Smooth muscle cell (in vitro differentiated cells): ENCODE results near the gene JMJD1C. TPM values are rescaled to one million over a fixed set of nuclear protein-coding genes. Genes with fewer than 3 reads are reported as not detected.
A peak's percentile ranks its signal among the peaks of the same experiment; 100 is the strongest.

ENCODE experiments used
- DNase-seq: peaks from one replicate; lab custom pipeline; 2025; ENCODE audit not compliant: unreplicated experiment; lab: John Stamatoyannopoulos, UW
- H2AFZ ChIP-seq: fragments of 200-600 bp; sonication (generic); 2 replicates; pipeline ENCODE4 v1.6.0; 2016; ENCODE audit warnings: antibody characterized with exemption, low read depth, mild to moderate bottlenecking
- H3F3A ChIP-seq: fragments of 200-600 bp; sonication (generic); 2 replicates; pipeline ENCODE4 v1.6.0; 2017; ENCODE audit warnings: antibody characterized with exemption, low read depth
- H3K27ac ChIP-seq: fragments of 200-600 bp; sonication (generic); 2 replicates; pipeline ENCODE4 v1.5.1; 2016; ENCODE audit warnings: low read depth, mild to moderate bottlenecking
- H3K27me3 ChIP-seq: fragments of 200-600 bp; sonication (generic); 2 replicates; pipeline ENCODE4 v1.6.1; 2016; ENCODE audit warnings: low read depth, mild to moderate bottlenecking
- H3K36me3 ChIP-seq: fragments of 200-600 bp; sonication (generic); 2 replicates; pipeline ENCODE4 v1.5.1; 2016; ENCODE audit warnings: low read depth
- H3K4me1 ChIP-seq: fragments of 200-600 bp; sonication (generic); 2 replicates; pipeline ENCODE4 v1.5.1; 2016; ENCODE audit warnings: low read depth
- H3K4me2 ChIP-seq: fragments of 200-600 bp; sonication (generic); 2 replicates; pipeline ENCODE4 v1.6.0; 2016; ENCODE audit warnings: mild to moderate bottlenecking
- H3K4me3 ChIP-seq: fragments of 200-600 bp; sonication (generic); 2 replicates; pipeline ENCODE4 v1.5.1; 2016; ENCODE audit warnings: mild to moderate bottlenecking
- H3K79me2 ChIP-seq: fragments of 200-600 bp; sonication (generic); 2 replicates; pipeline ENCODE4 v1.6.0; 2016; ENCODE audit warnings: low read depth, mild to moderate bottlenecking
- H3K9ac ChIP-seq: fragments of 200-600 bp; sonication (generic); 2 replicates; pipeline ENCODE4 v1.6.0; 2016; ENCODE audit warnings: low read depth
- H3K9me3 ChIP-seq: fragments of 200-600 bp; sonication (generic); replicated peaks from 2 replicates; pipeline ENCODE4 v1.5.1; 2016; ENCODE audit warnings: low read depth
- H4K20me1 ChIP-seq: fragments of 200-600 bp; sonication (generic); 2 replicates; pipeline ENCODE4 v1.6.0; 2016; ENCODE audit warnings: low read depth
- CTCF ChIP-seq: fragments of 200-600 bp; sonication (generic); IDR thresholded peaks from 2 replicates; pipeline ENCODE4 v1.5.1; 2017; ENCODE audit warnings: borderline replicate concordance, mild to moderate bottlenecking, antibody characterized with exemption; ENCODE audit not compliant: insufficient read depth, poor library complexity, severe bottlenecking
- WGBS: methylation state at CpG from one replicate; pipeline ENCODE4 v1.1.7; 2016; ENCODE audit warnings: low lambda C conversion rate; 5-methylcytosine and 5-hydroxymethylcytosine counted together
- polyA plus RNA-seq: library from polyadenylated mRNA; unstranded; fragments of >200 nt; fragmentation: Nextera tagmentation; extraction: Ambion mirVana; gene quantifications from 2 replicates; pipeline ENCODE4 v1.2.1, GENCODE V29; 2016
- total RNA-seq: library from RNA; depleted of rRNA; stranded (reverse); fragments of >200 nt; gene quantifications from 2 replicates; pipeline ENCODE4 v1.2.3, GENCODE V29; 2014

The JMJD1C gene
- total and polyA plus RNA-seq, 2 experiments from 2014 or later, result 28.5 to 132 TPM

GRCh38 chr10:63430999-63431356 lies 34.8 kb downstream of the JMJD1C start:
- Histone ChIP-seq H2AFZ (no peak overlapping the region), H3K27ac (peak overlapping the region; percentile 92), H3K4me3 (no peak overlapping the region), H3K9me3 (no peaks in the 10 kb centered on the region), H3K79me2 (peaks cover 99% of the 10 kb centered on the region), H4K20me1 (peaks cover 46% of the 10 kb centered on the region), H3K9ac (peak overlapping the region; percentile 66), H3F3A (peaks cover 4% of the 10 kb centered on the region), H3K4me2 (peak overlapping the region; percentile 60), H3K36me3 (no peaks in the 10 kb centered on the region), H3K27me3 (no peaks in the 10 kb centered on the region), H3K4me1 (peaks cover 13% of the 10 kb centered on the region)
- no peak for TF ChIP-seq CTCF
- DNase-seq, result no peak
- WGBS, result 76% methylated on average over 1 of the region's 1 CpG

- H3K36me3 ChIP-seq, result no peaks in the 10 kb centered on the region
- H3F3A ChIP-seq, result peaks cover 4% of the 10 kb centered on the region
- no peak overlapping the region for H3K4me3 ChIP-seq
- no peak overlapping the region for H2AFZ ChIP-seq
- no peaks in the 10 kb centered on the region for H3K27me3 ChIP-seq
- peaks cover 40% of the 10 kb centered on the region for H4K20me1 ChIP-seq
- no peak for DNase-seq
- H3K4me2 ChIP-seq, result peak overlapping the region; percentile 60
- H3K27ac ChIP-seq, result peak overlapping the region; percentile 92
- no peaks in the 10 kb centered on the region for H3K9me3 ChIP-seq
- H3K9ac ChIP-seq, result peak overlapping the region; percentile 77
- H3K4me1 ChIP-seq, result peaks cover 13% of the 10 kb centered on the region
- WGBS, result 75% methylated on average over 10 of the region's 10 CpGs
- TF ChIP-seq CTCF, result no peak
- H3K79me2 ChIP-seq, result peaks cover 99% of the 10 kb centered on the region
Measured at GRCh38 chr10:63430091-63430998, 35.4 kb downstream of the JMJD1C start.

DNA sequence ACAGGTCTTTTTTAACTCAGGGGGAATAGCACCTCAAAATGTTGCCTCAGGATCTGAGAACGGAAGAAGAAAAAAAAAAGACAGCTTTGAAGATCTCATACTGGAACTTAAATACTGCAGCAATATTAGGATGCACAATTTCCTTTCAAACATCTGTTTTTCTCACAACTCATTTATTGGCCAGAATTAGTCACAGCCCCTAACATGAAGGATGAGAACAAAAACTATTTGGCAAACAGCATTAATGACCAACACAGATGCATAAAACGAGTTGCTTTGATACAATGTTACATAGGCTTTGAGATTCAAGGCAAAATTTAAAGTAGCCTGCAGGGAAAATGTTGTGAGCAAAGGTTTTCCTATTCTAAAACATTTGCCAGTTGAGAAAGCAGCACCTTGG lies 36.5 kb downstream of the JMJD1C start:
- no peak for DNase-seq
- Histone ChIP-seq H4K20me1 (peaks cover 35% of the 10 kb centered on the region), H3K4me2 (no peak overlapping the region)

More for the DNA sequence above, 36.5 kb downstream of the JMJD1C start:
- H3F3A ChIP-seq, result peaks cover under 1% of the 10 kb centered on the region
- no peak overlapping the region for H2AFZ ChIP-seq
- H3K9me3 ChIP-seq, result no peaks in the 10 kb centered on the region
- peaks cover 13% of the 10 kb centered on the region for H3K4me1 ChIP-seq
- no peak for TF ChIP-seq CTCF
- H3K4me3 ChIP-seq, result no peak overlapping the region
- H3K79me2 ChIP-seq, result peaks cover 99% of the 10 kb centered on the region
- no peaks in the 10 kb centered on the region for H3K36me3 ChIP-seq
- no peaks in the 10 kb centered on the region for H3K27me3 ChIP-seq
- peak overlapping the region; percentile 77 for H3K9ac ChIP-seq
- H3K27ac ChIP-seq, result peak overlapping the region; percentile 92
- WGBS, result 51% methylated on average over 2 of the region's 2 CpGs
